Measurements from ENCODE around the gene FUOM.
"Not testable (repeated sequence)": the region's sequence is repeated elsewhere in the genome, so short reads cannot be mapped to it uniquely, and the experiment has no call there.

Gene FUOM

DNA sequence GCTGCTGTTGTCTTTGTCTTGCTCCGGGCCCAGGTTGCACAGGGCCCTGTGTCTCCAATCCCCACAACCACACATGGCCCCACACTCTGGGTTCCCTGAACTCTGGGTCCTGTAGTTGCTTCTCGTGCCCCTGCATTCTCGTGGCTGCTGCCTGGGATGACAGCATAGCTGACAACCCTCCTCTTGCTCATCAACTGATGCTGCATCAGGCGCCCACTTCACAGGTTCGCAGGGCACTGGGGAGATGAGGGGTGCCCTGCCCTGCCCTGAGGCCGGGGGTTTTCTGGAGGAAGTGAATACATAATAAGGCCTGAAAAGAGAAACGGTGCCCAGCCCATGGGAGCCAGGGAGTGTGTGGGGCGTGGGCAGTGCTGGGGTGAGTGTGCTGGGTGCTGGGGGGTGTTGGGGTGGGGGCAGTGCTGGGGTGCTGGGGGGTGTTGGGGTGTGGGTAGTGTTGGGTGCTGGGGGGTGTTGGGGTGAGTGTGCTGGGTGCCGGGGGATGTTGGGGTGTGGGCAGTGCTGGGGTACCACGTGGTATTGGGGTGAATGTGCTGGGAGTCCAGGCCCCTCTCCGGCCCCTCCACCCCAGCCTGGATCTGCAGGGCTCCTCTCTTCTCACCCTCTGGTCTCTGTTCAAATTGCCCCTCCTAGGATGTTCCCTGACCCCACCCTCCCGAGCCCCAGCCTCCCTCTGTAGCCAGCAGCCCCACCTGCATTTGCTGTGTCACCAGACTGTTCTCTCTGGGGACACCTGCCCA lies 34.1 kb upstream of the FUOM start:
- peaks cover 69 to 88% (median 82%) of the 10 kb centered on the region in 10 experiments for H3K4me1 ChIP-seq
- no peaks in the 10 kb centered on the region for H3K9me3 ChIP-seq (replicated peaks in 1 of 11)
- peaks cover 0 to 15% (median under 1%) of the 10 kb centered on the region in 11 experiments; a peak in 6 of 22 replicates for H4K20me1 ChIP-seq
- peak overlapping the region in 8 of 11 experiments; percentile 24 to 96 (median 84); a peak in 16 of 22 replicates for H3K27ac ChIP-seq
- H3K27me3 ChIP-seq: no peaks in the 10 kb centered on the region
- H3K4me3 ChIP-seq: no peak overlapping the region
- H3K36me3 ChIP-seq: peaks cover 10 to 17% (median 15%) of the 10 kb centered on the region in 11 experiments; a peak in 19 of 22 replicates
- H3K4me2 ChIP-seq: peak overlapping the region; percentile 94 to 100 (median 100)
- no peak for TF ChIP-seq Cebpa-rat (IDR thresholded peaks at IDR 0.05)
- H3K9ac ChIP-seq: peak overlapping the region in 7 of 11 experiments; percentile 29 to 82 (median 37); a peak in 11 of 22 replicates

DNA sequence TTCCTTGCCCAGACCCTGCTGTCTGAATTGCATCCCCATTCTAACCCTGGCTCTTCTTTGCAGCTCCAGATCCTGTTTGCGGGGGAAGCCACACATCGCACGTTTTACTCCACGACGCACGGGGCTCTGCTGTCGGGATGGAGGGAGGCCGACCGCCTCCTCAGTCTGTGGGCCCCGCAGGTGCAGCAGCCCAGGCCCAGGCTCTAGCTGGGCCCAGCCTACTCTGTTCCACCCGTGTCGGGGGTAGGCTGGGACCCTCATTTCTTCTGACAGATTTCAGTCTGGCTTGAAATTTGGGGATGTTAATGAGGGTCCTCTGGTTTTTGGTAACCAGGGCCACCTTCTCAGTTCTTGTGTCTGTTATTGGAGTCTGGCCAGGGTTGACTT lies 33.4 kb upstream of the FUOM start:
- Histone ChIP-seq H3K4me1 (peaks cover 67 to 84% (median 77%) of the 10 kb centered on the region in 10 experiments), H4K20me1 (peaks cover 0 to 9% (median 0%) of the 10 kb centered on the region in 11 experiments; a peak in 5 of 22 replicates), H3K27me3 (no peaks in the 10 kb centered on the region), H3K27ac (peak overlapping the region in 8 of 11 experiments; percentile 24 to 90 (median 84); a peak in 15 of 22 replicates), H3K9ac (peak overlapping the region in 7 of 11 experiments; percentile 17 to 82 (median 37); a peak in 11 of 22 replicates), H3K9me3 (replicated peaks in 1 of 11) (no peaks in the 10 kb centered on the region), H3K4me3 (0 out of 20 replicates have a peak overlapping the region, but pooled peaks of 1 of the 10 experiments have one; percentile 12), H3K36me3 (peaks cover 3 to 10% (median 8%) of the 10 kb centered on the region in 11 experiments; a peak in 19 of 22 replicates), H3K4me2 (peak overlapping the region; percentile 62 to 100 (median 100); a peak in 21 of 22 replicates)
- no peak for TF ChIP-seq Cebpa-rat (IDR thresholded peaks at IDR 0.05)

DNA sequence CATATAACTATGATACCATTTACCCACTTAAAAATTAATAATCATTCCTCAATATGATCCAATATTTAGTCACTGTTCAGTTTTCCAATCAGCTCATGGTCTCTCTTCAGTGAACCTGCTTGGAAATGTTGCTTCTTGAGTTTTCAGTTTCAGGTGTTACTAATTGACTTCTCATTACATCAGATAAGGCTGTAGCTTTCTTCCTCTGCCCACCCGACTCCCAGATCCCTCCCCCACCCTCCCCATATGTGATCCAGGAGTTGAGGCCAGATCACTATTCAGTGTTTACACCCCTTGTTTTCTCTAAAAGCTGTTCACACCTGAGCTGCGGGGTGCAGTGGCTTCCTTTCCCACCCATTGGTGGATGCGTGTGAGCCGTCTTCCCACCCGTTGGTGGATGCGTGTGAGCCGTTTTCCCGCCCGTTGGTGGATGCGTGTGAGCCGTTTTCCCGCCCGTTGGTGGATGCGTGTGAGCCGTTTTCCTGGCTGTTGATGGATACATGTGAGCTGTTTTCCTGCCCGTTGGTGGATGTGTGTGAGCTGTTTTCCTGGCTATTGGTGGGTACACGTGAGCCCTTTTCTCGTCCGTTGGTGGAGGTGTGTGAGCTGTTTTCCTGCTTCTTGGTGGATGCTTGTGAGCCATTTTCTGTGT lies 32.9 kb upstream of the FUOM start:
- Histone ChIP-seq H4K20me1 (peaks cover 0 to 8% (median 0%) of the 10 kb centered on the region in 11 experiments; a peak in 4 of 22 replicates), H3K9ac (peak overlapping the region in 7 of 11 experiments; percentile 36 to 88 (median 82); a peak in 11 of 22 replicates), H3K27me3 (no peaks in the 10 kb centered on the region), H3K36me3 (peaks cover 0 to 4% (median 3%) of the 10 kb centered on the region in 11 experiments; a peak in 14 of 22 replicates), H3K4me3 (peak overlapping the region in 5 of 10 experiments; percentile 12 to 78 (median 72); a peak in 5 of 20 replicates), H3K27ac (peak overlapping the region in 8 of 11 experiments; percentile 62 to 92 (median 86); a peak in 16 of 22 replicates), H3K4me1 (peaks cover 62 to 79% (median 72%) of the 10 kb centered on the region in 10 experiments), H3K9me3 (replicated peaks in 1 of 11) (no peaks in the 10 kb centered on the region), H3K4me2 (peak overlapping the region; percentile 78 to 100 (median 100))
- TF ChIP-seq Cebpa-rat (IDR thresholded peaks at IDR 0.05): no peak

DNA sequence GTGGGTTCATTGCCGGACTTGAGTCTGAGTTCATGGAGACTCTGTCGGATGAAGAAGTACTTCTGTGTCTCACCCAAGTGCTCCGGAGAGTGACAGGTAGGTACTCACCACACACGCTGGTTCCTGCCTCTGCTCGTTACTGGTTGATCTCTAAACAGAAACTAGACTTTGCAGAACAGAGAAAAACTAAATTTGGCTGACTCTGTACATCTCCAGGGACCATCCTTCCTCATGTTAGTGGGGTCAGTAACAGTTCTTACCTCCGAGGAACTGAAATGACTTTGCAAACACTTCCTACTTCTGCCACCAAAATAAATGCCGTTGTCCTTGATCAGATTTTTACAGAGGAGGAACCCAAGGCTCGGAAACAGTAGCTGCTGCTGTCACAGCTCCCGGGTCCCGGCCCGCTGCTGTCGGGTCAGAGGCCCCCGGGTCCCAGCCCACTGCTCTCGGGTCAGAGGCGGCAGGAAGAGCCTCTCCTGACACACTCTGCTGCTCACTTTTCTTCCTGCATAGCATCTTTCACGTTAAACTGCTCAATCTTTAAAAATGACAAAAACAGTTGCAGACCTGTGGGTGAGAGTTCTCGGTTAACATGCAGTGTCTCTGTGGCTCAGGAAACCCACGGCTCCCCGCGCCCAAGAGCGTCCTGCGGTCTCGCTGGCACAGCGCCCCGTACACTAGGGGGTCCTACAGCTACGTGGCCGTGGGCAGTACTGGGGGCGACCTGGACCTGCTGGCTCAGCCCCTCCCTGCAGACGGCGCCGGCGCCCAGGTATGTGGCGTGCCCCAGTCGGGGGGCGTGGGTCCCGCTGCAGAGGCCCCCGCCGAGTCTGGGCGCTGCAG lies 31.4 kb upstream of the FUOM start:
- H3K4me3 ChIP-seq: peak overlapping the region; percentile 54 to 78 (median 72)
- peak overlapping the region; percentile 23 to 92 (median 85); a peak in 21 of 22 replicates for H3K27ac ChIP-seq
- H3K4me2 ChIP-seq: peak overlapping the region; percentile 95 to 100 (median 100)

GRCh38 chr10:133388236-133388972 lies 30.6 kb upstream of the FUOM start:
- Histone ChIP-seq H3K9ac (peak overlapping the region; percentile 69 to 88 (median 82); a peak in 20 of 22 replicates), H4K20me1 (no peaks in the 10 kb centered on the region), H3K27ac (peak overlapping the region in 10 of 11 experiments; percentile 23 to 92 (median 85); a peak in 19 of 22 replicates), H3K4me1 (peaks cover 49 to 83% (median 71%) of the 10 kb centered on the region in 10 experiments), H3K9me3 (replicated peaks in 1 of 11) (no peaks in the 10 kb centered on the region), H3K4me2 (peak overlapping the region; percentile 95 to 100 (median 100)), H3K27me3 (no peaks in the 10 kb centered on the region), H3K4me3 (peak overlapping the region; percentile 54 to 78 (median 72)), H3K36me3 (peaks cover 0 to 7% (median 0%) of the 10 kb centered on the region in 11 experiments; a peak in 2 of 22 replicates)
- TF ChIP-seq Cebpa-rat (IDR thresholded peaks at IDR 0.05): no peak

More for the DNA sequence above, 31.4 kb upstream of the FUOM start:
- Histone ChIP-seq H3K27me3 (no peaks in the 10 kb centered on the region), H3K9me3 (replicated peaks in 1 of 11) (no peaks in the 10 kb centered on the region), H3K9ac (peak overlapping the region; percentile 69 to 88 (median 82)), H4K20me1 (no peaks in the 10 kb centered on the region), H3K36me3 (peaks cover 0 to 4% (median 0%) of the 10 kb centered on the region in 11 experiments; a peak in 1 of 22 replicates), H3K4me1 (peaks cover 51 to 78% (median 68%) of the 10 kb centered on the region in 10 experiments)
- TF ChIP-seq Cebpa-rat (IDR thresholded peaks at IDR 0.05): no peak

DNA sequence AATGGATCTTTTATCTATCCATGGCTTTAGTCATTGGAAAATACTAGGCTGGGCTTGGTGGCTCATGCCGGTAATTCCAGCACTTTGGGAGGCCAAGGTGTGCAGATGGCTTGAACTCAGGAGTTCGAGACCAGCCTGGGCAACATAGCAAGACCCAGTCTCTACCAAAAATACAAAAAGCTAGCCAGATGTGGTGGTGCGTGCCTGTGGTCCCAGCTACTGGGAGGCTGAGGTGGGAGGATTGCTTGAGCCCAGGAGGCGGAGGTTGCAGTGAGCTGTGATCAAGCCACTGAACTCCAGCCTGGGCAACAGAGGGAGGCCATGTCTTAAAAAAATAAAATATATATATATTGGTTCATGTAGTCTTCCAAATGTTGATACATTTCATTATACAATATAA lies 29.1 kb upstream of the FUOM start:
- not testable (repeated sequence) for H3K27me3 ChIP-seq; H3K27ac ChIP-seq; H3K9ac ChIP-seq; H3K4me3 ChIP-seq; H4K20me1 ChIP-seq; H3K9me3 ChIP-seq (replicated peaks in 1 of 11)
- Histone ChIP-seq H3K36me3 (peaks cover 0 to 12% (median 0%) of the 10 kb centered on the region in 11 experiments; a peak in 2 of 22 replicates), H3K4me1 (peaks cover 36 to 78% (median 58%) of the 10 kb centered on the region in 10 experiments), H3K4me2 (peak overlapping the region in 3 of 11 experiments; percentile 23 to 100 (median 95); a peak in 4 of 22 replicates)

DNA sequence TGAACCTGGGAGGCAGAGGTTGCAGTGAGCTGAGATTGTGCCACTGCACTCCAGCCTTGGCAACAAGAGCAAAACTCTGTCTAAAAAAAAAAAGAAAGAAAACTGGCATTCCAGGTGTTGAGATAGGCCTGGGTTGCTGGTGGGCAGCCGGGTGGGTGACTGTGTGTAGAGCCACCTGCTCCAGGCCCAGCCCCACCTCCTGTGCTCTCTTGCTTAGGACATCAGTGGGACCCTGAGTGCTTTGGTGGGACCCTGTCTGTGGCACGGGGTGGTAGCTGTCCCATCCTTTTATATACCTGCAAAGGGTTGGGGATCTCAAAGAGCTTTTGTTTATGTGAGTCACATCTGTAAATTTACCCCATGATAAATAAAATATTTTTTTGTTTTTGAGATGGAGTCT lies 27.4 kb upstream of the FUOM start:
- Histone ChIP-seq H3K9me3 (replicated peaks in 1 of 11) (no peaks in the 10 kb centered on the region), H3K4me2 (peak overlapping the region in 3 of 11 experiments; percentile 65 to 74 (median 73); a peak in 3 of 22 replicates), H3K4me3 (no peak overlapping the region), H3K4me1 (peaks cover 34 to 78% (median 56%) of the 10 kb centered on the region in 10 experiments), H3K36me3 (peaks cover 0 to 12% (median 0%) of the 10 kb centered on the region in 11 experiments; a peak in 1 of 22 replicates), H4K20me1 (peaks cover 0 to 9% (median 0%) of the 10 kb centered on the region in 11 experiments; a peak in 2 of 22 replicates), H3K27ac (no peak overlapping the region), H3K27me3 (0 out of 22 replicates have a peak, but pooled peaks cover 0 to 1% (median 0%) of the 10 kb centered on the region in 11 experiments), H3K9ac (no peak overlapping the region)
- TF ChIP-seq Cebpa-rat (IDR thresholded peaks at IDR 0.05): no peak

Measured in BLaER1 treated with 17β-estradiol and CSF1 and Interleukin-3, amounts not matched to agents 10 nM and 100 nM (cell line).